Stimulated activated CD4-positive, alpha-beta T cell treated with anti-CD3 and anti-CD28 coated beads, Interleukin-4, amount 100 ng/mL, for 1 hour (primary cell): ENCODE data around the gene ZNF664.

Experiments
- DNase-seq: peaks from one replicate; pipeline ENCODE4 v3.0.0-alpha.2; 2020

ZNF664 gene

DNA sequence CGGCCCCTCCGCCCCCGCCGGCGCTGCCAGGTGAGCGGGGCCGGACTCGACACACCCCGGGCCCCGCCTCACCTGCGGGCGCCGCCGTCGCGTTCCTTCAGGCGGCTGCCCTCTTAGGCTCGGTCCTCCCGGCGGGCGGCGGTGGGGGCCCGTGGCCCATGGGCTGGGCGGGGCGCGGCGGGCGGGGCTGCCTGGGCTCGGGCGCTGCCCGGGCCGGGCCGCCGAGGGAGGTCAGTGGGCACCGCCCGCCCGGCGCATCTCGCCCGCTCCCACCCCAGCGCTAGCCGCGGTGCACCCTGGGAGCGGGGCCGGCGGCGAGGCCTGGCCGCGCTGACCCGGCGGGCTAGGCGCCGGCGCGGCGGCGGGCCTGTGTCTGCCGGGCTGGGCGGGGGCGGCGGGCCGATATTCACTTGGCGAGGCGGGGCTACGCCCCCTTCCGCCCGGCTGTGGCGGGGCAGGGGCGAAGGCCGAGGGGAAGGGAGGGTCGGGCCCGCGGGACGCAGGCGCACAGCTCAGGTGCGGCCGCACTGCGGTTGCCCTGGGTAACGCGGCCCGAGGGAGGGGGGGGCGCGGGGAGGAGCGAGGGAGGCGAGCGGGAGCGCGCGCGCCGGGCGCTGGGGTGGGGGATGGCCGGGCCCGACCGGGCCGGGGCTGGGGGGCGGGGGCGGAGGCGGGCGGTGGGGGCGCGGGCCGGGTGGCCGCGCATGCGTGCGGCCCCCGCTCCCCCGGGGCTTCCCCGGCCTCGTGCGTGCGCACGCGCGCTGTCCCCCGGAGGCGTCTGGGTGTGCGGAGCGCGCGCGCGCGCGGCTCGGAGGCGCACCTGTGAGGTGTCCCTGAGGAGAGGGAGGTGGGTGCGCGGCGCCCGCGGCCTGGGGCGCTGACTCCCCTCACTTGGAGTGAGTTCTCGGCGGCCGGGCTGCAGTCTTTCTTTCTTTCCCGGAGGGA is at the start of gene ZNF664, which contains the start of gene CCDC92:
ZNF664 (plus strand) TSS at position 759 of the 945 bp plus-strand sequence. CDS start 38,930 bp downstream, outside the sequence.
CCDC92 (minus strand) TSS at position 375 of the 945 bp plus-strand sequence. CDS start 28,526 bp downstream, outside the sequence.
- peak; percentile 96 for DNase-seq

DNA sequence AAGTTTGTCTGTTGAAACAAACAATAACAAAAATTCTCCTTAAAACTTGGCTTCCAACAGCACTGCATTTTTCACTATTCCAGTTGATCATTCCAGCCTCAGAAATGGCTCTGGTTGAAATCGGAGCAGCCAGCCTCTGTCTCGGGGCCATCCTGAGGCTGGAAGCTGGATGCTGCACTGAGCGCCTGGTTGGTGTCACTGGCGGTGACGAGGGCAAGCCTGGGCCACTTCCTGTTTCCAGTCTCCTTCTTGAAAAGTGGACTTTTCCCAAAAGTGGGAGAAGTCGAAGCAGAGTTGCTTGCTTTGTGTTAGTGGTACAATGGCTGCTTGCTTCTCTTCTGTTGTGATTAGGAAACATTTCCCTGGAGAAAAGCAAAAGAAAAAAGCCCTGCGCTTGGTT is 49.1 kb upstream of the ZNF664 start:
- DNase-seq: no peak

DNA sequence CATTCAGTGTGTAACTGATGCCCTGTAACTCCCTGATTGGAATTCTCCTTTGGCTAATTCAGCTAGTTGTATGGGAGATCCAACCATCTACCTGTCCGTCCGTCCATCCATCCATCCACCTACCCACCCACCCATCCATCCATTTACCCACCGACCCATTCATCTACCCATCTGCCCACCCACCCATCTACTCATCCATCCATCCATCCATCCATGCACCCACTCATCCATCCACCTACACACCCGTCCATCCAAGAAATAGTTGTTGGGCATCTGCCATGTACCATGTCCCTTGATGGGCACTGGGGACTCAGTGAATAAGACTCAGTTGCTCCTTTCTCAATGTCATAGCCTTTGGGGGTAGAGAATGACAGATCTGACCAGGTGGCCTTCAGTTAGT is 48.5 kb upstream of the ZNF664 start:
- DNase-seq: no peak

DNA sequence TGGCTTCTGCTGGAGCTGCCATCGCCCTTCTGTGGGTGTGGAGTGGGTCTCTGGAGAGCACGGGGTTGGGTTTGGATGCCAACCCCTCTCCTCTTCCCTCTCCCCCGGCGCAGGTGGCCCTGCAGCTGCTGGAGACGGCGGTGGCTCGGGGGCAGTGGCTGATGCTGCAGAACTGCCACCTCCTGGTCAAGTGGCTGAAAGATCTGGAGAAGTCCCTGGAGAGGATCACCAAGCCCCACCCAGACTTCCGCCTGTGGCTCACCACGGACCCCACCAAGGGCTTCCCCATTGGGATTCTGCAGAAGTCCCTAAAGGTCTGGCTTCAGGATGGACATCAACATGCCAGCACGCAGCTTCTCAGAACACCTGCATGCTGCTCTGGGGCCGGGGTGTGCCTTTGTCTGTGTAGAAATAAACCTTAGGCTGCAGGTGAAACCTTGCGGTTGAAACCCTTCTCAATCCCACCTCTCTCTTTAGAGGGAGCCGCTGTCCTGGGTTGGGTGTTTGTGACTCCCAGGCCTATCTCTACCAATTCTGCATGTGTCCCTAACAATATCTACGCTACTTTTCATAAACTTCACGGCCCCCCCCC is 44.6 kb upstream of the ZNF664 start:
- DNase-seq: no peak

DNA sequence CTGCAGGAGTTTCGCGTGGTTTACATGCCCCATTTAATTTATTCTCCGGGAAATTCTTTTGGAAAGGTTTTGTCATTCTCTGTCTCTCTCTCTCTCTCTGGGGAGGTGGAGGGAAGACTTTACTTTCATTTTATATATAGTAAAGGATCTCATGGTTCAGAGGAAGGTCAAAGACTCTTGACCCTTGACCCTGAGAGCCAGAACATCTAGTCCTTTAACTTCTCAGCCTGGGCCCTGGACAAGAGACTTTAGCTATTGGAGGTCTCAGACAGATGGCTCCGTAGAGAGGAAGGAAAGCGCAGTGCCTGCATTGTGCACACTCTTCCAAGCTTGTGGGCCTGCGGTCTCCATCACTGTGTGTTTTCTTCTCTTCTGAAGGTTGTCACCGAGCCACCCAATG is 44.1 kb upstream of the ZNF664 start:
- no peak for DNase-seq

DNA sequence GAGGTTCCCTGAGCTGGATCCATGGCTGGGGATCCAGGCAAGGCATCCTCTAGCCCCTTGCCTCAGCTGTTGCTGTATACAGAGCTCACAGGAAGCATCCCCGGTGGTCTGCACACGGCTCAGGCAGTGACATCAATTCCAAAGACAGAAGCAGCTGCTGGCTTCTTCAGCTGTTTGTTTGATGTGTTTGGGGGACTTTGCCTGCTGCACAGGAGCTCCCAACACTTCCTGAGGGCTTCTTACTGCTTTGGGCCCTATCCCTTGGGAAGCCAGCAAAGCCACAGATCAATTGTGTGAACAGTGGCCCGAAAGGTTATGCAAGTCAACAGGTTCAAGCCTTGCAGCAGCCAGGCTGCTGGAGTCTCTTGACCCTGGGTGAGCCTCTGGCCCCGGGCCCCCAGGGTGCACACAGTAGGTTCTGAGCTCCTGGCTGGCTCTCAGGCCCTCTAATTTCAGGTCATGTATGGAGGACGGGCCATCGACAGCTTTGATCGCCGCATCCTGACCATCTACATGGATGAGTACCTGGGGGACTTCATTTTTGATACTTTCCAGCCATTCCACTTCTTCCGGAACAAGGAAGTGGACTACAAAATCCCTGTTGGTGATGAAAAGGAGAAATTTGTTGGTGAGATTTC is 43.0 kb upstream of the ZNF664 start:
- DNase-seq: no peak

DNA sequence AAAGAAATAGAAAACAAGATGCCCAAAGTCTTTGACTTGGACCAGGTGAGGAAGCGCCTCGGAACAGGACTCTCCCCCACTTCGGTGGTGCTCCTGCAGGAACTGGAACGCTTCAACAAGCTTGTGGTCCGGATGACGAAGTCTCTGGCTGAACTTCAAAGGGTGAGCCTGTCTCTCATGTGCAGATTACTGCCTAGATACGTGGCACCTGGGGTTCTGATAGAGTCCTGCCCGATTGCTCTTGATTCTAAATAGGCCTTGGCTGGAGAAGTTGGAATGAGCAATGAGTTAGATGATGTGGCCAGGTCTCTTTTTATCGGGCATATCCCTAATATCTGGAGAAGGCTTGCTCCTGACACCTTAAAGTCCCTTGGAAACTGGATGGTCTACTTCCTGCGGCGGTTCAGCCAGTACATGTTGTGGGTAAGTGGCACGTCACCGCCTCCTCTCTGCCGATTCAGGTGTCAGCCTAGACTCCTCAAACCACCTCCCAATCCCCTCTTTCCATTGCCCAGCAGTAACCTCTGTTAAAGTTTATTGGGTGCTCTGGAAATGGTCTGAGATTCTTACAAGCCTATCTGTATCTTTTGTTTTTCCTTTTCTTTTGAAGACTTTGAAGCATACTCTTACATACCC is 41.2 kb upstream of the ZNF664 start:
- peak; percentile 17 for DNase-seq

DNA sequence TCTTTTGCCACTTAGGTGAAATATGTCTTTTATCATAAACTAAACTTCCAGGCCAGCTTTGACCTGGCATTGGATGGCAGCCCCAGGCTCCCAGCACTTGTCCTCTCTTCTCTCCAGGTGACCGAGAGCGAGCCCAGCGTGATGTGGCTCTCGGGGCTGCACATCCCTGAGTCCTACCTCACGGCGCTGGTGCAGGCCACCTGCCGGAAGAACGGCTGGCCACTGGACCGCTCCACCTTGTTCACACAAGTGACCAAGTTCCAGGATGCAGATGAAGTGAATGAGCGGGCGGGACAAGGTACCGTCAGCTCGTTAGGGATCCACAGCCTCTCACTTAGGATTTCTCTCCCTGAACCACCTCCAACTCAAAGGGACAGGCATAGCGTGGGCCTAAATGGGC is 39.8 kb upstream of the ZNF664 start:
- DNase-seq: no peak

DNA sequence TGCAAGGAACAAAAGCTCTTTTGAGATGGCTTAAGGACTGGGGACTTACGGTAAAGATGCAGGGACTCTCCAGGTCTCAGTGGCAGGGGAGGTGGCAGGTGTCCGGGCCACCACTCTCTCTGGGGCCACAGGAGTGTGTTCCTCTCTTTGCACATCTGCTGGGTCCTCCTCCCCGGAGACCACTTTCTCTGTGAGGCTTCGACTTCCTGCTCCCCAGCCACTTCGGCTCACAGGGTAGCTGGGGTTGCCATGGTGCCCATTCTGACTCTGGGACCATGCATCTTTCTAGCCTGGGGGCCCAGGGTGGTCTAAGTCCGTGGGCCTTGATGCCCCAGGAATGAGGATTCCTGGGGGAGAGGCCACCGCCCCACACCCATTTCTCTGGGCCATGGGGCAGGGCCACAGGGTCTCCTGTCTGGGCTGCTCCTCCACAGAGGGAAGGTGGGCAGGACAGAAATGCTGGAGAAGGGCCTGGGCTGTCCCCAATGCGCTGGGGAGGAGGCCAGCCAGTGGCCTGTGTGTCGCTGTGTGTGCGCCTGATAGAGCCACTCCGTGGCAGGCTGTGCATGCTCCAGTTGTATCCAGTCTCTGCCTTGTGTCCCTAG is 38.9 kb upstream of the ZNF664 start:
- DNase-seq: no peak

DNA sequence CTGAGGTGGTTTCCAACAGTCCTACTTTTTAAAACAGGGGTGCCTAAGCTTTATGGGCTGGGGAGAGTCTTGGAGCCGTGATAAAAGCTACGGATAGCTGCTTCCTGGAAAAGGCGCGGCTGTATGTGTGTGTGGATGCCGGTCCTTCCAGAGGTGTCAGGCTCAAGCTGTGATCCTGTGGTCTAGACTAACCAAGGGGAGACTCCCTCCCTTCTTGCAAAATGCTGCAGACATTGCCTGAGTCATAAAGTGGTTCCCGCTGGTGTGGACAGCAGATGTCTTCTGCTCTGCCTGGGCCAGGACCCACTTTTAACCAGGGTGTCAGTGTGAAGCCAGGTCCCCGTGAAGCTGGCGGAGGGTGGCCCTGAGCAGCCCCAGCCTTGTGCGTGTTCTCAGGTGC is 38.2 kb upstream of the ZNF664 start:
- DNase-seq: no peak

DNA sequence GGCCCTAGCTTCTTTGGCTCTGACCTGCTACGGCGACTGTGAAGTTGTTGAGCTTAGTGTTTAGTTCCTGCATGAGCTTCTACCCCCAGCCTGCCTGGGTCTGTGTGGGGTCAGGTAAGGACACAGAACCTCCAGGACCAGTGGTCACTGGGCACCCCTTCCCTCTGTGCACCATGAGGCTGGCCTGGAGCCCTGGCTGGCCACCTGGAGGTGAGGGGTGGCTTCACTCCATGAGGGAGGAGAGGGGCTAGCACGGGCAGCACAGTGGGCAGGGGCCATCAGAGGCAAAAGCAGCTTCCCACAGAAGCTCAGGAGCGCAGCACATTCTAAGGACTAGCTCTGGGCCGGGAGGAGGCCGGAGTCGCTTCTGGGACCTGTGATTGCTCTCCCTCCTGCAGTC is 37.1 kb upstream of the ZNF664 start:
- DNase-seq: no peak

DNA sequence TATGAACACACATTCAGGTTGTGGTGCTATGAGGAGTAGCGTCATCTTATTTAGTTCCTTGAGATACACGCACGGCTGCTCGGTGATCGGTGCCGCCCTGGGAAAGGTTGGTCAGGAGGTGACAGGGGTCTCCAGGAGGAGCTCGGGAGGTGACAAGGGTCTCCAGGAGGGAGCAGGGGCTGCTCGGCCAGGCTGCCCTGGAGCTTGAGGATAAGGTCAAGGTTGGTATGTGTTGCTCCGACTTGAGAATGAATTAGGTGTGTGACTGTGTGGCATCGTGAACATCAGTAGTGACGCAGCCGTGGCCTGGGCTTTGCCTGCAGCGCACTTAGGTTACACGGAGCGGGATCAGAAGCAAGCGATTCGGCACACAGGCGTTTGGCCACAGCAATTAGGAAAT is 36.5 kb upstream of the ZNF664 start:
- no peak for DNase-seq

DNA sequence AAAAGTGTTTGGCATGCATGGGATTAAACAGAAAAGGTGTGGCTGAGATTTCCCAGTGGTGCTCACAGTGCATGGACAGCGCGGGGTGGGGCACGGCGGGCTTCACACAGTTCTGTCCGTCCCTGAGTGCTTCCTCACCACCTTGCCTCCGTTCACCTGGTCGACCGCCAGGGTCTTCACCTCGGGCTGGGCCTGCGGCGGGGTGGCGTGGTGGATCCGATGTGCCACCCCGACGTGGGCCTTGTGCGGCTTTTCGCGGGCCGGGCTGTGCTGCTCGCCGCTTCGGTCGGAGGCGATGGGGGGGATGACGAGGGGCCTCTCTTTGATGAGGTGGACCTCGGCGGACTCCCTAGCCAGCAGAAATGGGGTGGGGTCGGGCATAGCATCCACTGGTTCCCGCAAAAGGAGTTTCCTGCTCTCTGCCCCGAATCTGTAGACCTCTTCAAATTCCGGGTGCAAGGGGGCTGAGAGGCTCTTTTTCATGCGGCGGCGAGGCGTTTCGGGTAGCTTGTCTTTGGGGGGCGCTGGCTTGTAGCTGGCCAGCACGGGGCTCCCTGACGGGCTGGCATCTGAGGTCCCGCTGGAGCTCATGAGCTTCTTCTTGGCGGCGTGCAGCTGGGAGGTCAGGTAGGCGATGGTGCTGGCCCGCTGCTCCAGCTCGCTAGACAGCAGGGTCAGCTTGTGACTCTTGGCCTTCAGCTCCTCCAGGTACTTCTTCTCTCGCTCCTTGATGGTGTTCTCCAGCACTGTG is 35.9 kb upstream of the ZNF664 start:
- DNase-seq: no peak

DNA sequence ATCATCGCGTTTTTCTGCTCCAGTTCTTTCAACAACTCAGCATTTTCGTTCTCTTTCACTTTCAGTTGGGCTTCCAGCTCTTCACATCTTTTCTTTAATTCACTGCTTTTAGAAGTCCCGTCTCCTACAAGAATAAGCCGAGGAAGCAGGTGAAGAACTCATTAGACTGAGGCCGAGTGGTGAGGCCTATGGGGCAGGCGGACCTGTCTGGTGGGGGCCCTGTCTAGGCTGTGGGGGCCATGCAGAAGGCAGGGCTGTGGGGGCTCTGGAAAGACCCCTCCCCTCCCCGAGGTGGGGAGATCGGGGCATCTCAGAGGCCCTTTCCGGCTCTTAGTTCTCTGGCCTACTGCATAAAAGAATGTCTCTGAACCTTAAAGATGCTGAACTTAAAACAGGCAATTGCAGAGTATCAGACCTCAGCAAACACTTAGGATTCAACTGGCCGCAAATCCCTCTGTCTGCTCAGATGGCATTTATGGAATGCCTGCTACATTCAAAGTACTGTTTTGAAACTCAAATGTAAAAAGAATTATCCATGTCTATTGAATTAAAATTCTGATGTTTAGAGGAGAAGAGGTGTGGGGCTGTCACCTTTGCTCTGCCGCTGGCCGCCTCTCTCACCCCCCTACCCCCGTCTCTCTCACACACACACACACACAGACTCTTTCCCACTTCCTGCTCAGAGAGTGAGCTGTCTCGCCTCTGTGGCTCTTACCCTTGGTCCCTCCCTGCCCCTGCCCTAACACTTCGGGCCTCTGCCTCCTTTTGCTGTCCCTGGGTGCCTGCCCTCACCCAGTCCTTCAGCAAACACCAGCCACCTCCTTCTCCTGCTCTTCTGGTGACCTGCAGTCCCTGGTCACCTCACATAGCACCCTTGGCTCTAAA is 35.1 kb upstream of the ZNF664 start:
- peak; percentile 29 for DNase-seq

DNA sequence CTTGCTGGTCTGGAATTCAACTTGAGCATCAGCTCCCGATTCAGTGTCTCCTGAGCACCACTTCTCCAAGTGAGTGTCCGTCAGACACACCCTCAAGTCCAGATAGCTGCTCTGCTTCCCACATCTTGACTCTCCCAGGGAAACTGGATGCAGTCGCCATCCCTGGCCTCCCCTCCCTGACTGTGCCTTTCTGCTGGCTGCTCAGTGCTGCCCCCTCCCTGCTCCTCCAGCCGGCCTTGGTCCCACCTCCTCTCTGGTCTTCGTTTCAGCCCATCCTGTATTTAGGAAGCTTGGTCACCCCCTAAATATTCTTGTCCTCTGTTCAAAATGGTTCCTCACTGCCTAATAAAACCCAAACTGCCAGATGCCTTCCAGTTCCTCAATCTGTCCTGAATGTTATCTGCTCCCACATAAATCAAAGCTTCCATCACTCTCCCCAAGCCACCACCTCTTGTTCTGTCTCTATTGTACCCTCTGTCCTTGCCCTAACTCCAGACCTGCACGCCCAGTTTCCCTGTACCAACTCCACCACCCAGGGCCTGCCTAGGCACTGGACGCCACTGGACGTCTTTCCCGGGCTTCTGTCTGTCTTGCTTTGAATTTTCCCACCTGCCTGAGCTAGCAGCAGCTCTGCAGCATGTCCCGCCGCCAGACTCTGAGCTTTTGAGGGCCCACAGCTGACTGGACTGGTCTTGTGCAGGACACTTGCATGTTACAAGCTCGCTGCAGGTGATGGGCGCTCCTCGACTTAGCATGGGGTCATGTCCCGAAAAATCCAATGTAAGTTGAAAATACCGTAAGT is 34.1 kb upstream of the ZNF664 start:
- DNase-seq: peak; percentile 19

DNA sequence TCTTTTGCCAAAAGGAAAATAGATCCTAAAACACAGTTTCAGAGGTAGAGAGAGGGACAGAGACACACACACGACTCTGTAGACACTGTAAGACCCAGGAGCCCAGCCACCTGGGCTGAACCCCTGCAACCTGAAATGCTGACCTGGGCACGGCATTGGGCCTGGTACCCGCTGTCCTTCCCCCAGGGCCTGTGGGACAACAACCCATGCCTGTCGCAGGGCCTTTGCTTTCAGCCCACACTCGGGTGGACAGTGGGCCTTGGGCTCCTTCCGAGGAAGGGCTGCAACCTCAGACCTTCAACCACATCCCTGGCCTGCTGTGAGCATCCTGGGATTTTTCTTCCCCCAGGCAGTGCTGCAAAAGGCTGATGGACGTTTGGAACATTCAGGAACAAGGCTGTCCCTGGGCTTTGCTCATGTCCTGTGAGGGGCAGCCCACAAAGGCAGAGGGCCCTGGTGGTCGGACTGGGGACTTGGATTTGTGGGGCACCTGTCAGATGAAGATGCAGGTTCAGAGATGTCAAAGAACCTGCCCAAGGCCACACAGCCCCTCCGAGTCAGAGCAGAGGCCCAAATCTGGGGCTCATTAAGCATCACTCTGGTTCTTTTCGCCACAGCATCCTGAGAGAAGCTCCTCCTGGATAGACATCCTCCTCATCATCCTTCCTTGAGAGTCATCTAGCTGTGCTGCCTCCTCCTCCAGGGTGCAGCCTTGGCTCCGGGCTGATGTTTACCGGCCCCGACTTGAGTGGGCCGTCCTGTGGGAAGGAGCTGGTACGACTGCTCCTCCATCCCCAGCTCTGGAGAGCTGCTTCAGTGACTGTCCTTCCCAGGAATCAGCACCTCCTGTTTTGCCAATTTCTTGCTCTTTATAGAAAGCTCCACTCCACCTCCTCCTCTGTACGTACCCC is 33.0 kb upstream of the ZNF664 start:
- no peak for DNase-seq

DNA sequence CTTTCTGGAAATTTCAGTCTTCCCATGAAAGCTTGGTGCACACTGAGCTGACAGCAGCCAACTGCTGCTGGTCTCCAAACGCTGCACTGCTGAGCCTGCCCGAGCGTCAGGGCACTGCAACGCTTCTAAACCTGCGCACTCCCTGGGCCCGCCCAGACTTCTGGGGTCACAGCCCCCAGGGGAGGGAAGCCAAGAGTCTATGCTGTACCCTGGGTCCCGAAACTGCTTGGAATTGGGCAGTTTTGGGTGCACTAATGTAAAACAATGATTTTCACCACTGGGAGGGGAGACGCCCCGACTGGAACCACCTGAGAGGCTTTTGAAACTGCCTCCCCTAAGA is 32.4 kb upstream of the ZNF664 start:
- no peak for DNase-seq

DNA sequence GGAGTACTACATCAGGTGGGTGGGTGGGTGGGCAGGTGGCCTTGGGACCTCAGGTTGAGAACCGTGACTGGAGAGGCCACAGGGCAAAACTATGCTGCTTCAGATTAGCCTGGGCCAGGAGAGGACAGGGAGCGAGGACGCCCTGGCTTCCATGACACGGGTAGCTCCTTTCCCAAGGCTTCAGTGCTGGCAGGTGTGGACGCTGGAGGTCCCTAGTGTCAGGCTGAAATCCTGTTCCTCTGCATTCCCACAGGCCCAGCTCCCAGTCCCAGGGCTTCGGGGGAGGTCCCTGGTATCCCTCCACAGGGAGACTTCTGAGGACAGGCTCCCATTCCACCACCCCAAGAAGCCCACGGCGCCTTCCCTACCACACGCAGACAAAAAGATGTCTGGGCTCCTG is 32.0 kb upstream of the ZNF664 start:
- DNase-seq: no peak

DNA sequence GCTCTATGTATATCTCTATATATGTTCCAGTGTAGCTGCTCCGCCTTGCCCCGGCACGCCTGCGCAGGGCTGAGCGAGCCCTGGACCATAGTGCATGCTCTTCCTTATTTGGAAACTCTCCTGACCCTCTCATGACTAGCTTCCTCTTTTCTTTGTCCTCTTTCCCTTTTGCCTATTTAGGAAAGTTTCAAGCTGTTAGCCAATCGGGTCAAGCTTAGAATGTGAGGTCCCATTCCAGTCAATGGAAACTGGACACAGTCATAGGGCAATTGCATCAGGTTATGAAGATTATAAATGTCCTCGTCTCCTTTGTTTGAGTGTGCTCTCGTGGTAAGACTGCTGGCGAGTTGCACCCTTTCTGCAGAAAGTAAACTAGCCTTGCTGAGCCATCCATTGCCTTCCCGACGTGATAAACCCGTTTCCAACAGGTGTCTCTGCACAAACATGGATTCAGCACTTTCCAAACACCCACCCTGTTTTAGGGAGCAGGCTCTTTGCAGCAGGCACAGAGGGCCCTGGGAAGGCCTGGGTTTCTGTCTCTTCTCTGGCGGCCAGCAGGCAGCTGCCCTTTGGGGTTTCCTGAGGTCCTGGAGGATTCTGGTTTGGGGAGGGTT is 31.3 kb upstream of the ZNF664 start:
- DNase-seq: no peak
